GM19043 (cell line): Measurements from ENCODE around the gene MAP4.
A peak's percentile ranks its signal among the peaks of the same experiment; 100 is the strongest.
"Not testable (repeated sequence)": the region's sequence is repeated elsewhere in the genome, so short reads cannot be mapped to it uniquely, and the experiment has no call there.

Source experiments
- ATAC-seq: cut with Tn5 transposase; IDR thresholded peaks from one replicate; pipeline ENCODE4 v1.9.1; 2021; ENCODE audit warnings: low read depth; ENCODE audit not compliant: unreplicated experiment

Gene MAP4

DNA sequence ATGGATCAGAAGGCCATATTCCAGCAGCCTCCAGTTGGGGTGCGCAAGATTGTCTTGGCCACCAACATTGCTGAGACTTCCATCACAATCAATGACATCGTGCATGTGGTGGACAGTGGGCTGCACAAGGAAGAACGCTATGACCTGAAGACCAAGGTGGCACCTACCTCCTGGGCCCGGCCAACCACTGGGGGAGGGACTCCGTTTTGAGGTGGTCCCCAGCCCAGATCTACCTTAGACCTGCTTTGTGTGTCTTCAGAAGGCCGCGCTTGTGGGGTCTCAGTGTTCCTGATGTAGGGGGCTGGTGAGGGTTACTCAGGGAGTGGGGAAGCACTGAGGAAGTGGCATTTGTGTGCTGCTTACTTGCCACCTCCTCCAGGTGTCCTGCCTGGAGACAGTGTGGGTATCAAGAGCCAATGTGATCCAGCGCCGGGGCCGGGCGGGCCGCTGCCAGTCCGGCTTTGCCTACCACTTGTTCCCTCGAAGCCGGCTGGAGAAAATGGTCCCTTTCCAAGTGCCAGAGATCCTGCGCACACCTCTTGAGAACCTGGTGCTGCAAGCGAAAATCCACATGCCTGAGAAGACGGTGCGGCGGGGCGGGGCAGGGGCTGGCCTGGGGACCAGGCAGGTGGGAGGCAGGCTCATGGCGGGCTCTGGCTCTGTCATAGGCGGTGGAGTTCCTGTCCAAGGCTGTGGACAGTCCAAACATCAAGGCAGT lies 168.3 kb downstream of the MAP4 start:
- no peak for ATAC-seq

DNA sequence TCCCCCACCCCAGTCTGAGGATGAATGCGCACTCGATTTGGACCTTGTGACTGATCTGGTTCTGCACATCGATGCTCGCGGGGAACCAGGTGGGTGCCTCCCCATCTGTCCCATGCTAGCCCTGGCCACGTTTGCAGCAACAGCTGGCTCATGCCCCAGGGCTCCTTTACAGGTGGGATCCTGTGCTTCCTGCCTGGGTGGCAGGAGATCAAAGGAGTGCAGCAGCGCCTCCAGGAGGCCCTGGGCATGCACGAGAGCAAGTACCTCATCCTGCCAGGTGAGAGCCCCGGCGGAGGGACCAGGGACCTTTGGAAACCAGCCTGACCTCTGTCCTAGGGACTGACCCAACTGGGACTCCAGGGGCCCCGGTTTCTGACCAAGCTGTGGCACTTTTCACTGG lies 169.0 kb downstream of the MAP4 start:
- ATAC-seq: no peak

DNA sequence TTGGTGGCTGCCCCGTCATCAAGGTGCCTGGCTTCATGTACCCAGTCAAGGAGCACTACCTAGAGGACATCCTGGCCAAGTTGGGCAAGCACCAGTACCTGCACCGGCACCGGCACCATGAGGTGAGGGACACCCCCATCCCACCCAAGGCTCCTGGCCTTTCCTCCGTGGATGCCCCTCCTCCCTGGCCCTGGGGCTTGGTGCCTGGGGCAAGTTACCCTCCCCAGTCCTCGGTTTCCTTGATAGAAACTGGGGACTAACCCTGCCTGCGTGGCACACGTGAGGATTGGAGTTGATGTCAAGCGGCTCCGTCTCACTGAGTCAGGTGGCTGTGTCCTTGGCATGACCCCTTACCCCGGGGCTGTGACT lies 169.4 kb downstream of the MAP4 start:
- no peak for ATAC-seq

DNA sequence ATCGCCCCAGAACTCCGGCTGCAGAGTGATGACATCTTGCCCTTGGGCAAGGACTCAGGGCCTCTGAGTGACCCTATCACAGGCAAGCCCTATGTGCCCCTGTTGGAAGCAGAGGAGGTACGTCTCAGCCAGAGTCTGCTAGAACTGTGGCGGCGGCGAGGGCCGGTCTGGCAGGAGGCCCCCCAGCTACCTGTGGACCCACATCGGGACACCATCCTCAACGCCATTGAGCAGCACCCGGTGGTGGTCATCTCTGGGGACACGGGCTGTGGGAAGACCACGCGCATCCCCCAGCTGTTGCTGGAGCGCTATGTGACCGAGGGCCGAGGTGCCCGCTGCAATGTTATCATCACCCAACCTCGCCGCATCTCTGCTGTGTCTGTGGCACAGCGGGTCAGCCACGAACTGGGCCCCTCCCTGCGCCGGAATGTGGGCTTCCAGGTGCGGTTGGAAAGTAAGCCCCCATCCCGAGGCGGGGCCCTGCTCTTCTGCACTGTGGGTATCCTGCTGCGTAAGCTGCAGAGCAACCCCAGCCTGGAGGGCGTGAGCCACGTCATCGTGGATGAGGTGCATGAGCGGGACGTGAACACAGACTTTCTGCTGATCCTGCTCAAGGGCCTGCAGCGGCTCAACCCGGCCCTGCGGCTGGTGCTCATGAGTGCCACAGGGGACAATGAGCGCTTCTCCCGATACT lies 169.9 kb downstream of the MAP4 start:
- ATAC-seq: no peak

DNA sequence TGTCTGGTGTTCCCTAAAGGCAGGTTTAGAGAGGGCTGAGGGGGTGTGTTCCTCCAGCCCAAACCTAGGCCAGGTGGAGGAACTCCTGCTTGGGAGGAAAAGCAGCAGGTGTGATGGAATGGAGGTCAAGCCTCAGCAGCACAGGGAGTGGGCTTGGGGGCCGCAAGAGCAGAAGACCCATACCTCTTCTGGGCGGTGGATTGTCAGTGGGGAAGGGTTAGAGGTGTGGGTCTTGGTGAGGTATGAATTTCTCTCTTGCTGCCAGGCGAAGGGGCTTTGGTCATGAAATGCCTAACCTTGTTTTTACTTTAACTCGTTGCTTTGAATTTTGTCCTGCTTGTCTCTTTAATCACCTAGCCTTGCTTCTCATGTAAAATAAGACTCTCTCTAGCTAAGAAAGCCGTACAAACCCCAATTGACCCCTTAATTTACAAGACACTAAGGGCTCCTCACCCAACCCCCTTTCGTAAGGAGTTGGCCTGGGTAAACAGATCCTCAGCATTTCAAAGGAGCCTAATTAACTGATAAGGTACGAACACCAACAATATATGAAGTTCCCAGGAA lies 174.3 kb downstream of the MAP4 start:
- no peak for ATAC-seq

DNA sequence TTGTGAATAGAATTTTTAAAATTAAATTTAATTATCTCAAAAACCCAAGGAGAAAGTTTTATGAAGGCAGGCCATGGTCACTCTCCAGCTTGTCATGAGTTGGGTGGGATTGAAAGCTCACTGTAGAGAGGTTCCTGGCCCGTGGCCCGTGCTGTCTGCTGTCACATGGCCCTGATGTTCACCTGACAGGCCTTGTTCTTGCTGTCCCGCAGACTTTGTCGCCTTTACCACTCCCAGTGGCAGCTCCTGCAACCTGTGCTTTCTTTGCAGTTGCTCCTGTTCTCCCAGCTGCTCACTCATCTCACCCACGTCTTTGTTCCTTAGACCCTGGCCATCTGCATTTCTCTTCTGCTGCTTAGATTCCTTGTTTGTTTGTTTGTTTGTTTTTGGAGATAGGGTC lies 177.7 kb downstream of the MAP4 start:
- ATAC-seq: no peak

DNA sequence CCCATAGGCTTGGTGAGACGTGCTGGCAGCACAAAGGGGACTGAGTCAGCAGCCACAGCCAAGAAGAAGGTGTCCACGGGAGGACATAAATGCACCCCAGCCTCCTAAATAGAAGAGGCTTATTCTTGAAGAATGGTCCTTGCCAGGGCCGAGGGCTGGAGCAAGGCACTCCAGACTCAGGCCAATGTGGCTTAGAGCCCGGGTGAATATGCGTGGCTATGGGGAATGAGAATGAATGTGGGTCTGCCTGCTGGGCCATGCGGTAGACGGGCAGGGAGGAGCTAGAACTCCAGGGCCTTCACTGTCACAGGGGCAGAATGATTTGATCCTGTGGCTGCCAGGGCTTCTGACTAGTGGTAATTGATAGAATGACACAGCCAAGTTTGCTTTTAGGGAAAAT lies 179.2 kb downstream of the MAP4 start:
- ATAC-seq: no peak

DNA sequence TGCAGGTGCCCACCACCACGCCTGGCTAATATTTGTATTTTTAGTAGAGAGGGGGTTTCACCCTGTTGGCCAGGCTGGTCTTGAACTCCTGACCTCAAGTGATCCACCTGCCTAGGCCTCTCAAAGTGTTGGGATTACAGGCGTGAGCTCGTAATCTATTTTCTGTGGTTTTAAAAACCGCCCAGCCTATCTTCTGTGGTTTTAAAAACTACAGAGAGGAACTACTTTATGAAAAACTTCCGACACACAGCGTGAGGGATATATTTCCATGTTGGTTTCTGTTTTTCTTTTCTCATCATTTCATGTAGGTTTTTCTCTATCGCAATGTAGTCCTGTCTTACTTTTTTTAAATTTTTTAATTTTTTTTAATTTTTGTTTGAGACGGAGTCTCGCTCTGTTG lies 186.7 kb downstream of the MAP4 start:
- not testable (repeated sequence) for ATAC-seq

DNA sequence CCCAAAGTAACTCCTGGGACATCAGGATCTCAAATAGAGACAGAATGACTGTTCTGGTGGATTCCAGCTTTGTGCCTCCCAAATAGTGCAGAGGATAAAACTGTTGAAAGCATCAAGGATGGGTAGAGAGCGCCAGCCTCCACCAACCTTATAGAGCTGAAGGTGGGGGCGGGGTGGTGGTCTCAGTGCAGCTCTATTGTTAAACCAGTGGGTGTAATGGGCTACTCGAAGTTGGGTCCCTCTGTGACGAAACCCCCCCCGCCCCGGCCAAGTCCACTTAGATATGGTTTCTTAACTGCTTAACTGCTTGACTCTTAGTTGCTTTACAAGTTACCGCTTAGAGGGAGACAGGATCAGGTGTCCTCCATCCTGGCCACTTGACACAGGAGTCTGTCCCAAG lies 190.6 kb downstream of the MAP4 start:
- no peak for ATAC-seq

DNA sequence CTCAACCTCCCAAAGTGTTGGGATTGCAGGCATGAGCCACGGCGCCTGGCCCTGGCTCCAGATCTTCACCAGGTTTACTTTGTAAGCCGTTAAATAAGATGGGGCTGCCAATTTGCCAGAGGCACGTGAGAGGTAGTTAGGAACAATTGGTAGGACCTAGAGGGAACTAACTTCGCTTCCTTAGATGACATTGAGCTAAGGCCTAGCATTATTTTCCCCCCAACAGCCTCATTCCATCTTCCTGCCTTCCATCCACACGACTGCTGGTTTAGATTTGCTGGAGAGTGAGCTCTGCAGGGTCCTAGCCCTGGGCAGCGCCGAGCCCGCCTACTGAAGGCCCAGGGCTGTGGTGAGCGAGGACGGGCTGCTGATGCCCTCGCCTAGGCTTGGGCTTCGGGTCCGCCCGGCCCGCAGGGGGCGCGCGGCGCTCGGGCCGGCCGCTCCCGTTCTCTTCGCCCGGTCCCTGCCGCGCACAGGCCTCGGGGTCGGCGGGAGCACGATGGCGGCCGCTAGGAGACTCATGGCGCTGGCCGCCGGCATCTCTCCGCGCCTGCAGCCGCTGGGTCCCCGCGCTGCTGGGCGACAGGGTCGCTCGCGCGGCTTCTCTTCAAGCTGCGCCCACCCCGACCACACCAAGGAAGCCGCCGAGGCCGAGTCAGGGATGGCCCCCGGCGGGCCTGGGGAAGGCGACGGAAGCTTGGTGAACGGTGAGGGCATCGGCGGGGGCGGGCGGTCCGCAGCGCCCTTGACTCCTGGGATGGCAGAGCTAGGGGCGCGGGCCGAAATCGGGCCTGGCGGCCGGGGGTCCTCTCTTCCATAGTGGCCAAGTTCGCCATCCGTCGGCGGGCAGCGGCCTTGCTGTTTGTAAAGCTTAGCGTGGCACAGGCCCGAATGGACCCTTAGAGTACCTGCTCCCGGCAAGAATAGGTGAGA lies 191.4 kb downstream of the MAP4 start:
- peak; percentile 91 for ATAC-seq

DNA sequence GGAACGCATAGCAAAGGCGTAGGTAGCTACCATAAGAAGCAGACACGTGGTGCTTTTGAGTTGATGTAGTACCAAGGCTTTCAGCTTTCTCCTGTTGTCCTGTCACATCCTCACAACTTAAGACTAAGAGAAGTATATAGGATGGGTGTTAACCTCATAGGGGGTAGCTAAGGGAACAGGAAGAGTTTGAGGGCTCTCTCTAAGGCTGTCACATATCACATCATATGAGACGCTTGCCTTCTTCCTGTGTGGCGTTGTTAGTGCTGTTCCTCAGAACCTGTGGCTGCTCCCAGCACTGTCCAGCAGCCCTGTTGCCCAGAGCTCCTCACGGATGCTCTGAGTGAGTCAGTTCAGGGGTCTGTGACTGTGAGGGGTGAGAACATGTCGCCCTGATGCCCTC lies 198.6 kb downstream of the MAP4 start:
- no peak for ATAC-seq

DNA sequence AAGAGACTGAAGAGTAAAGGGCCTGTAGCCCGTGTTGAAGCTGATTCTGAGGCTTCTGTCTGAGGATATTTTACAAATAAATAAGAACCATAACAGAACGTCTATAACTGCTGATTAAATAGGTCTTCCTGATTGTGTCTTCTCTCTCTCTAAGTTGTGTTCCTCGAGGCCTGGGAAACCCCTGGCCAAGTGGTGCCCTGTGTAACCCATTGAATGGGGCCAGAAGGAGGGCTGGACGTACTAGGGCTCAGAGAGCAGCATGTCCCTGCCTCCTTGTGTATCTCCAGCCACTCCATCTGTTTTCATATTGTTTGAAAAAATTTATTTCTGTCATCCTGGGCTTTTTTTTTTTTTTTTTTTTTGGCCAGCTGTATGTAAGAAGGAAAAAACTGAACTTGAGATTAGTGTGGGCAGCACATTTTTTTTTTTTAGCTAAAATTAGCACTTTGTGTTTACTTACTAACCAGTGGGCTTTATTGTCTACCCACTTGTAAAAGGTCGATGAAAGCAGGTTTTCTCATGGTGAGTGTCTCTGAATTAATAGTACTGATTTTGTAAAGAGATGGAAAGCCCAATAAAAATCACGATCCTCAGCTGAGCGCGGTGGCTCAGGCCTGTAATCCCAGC lies 202.6 kb downstream of the MAP4 start:
- ATAC-seq: no peak

DNA sequence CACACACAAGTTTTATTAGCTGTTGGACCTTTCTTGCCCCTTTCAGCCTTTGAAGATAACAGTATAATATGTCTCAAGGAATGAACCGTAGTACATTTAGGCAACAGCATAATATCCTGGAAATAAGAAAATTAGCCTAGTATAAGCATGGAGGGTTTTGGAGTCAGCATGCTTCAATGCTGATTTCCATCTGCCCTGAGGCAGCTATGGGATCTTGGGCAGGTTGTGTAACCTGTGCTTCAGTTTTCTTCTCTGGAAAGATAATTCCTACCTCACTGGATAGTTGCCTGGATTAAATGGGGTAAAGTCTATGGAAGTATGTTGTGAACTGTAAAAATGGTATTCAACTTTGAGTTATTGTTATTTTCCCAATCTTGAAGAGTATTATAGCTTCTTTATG lies 211.6 kb downstream of the MAP4 start:
- no peak for ATAC-seq

DNA sequence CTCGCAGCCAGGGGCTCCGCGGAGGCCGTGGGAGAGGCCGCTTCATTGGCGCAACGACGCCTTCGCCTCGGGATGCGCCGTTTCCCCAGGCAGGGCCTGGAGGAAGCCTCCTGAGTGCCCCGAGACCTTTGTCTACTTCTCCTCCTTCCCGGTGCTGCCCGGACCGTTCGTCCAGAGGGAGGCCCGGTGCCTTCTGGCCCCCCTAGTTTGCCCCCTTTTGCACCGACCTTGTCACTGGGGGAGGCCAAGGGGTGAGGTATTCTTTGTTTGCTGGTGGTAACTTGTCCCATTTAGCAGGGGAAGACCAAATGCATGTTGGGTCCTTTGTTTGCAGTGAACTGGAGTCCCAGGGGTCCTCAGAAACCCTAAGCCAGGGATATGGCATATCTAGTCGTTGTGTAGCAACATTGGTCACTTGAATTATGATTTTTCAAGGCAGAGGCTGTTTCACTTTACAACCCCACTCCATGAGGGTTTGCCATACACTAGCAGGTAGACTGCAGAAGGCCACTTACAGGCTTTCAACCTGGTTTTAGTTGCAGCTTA lies 212.7 kb downstream of the MAP4 start:
- peak; percentile 41 for ATAC-seq

DNA sequence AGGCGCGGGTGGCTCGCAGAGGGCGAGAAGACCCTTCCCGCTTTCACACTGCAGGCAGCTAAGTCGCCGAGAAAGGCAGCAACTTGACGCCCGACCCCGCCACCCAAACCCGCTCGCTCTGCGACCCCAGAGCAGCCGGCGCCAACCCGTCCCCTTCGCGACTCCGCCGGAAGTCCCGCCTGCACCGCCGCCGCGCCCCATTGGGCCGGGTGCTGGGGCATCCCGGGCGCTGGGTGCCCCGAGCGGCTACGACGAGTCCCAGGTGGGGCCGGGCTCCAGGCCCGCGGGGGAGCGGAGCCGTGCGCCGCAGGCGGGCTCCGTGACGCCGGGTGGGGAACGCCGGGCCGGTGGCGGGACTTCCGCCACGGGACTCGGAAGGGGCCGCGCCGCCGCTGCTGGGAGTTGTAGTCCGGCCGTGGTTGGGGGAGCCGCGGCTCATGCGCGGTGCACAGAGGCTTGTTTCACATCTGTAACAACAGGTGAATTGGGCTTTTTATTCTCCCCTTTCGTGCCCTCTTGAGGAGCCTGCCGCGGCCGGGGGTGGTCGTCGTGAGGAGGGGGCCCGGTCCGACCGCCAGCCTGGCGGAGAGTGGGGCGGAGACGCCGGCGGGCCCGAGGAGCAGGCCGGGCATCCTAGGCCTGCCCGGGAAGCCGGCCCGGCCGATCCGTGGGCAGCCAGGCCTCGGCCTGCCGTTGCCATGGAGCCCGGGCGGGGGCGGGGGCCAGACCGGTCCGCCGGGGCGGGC lies 213.3 kb downstream of the MAP4 start, which contains the start of gene DHX30:
DHX30 (plus strand) TSS at position 405 of the 746 bp plus-strand sequence. CDS start 7,546 bp downstream, outside the sequence.
- peak; percentile 88 for ATAC-seq
